ENCODE results near the gene OTULIN.

OTULIN gene

DNA sequence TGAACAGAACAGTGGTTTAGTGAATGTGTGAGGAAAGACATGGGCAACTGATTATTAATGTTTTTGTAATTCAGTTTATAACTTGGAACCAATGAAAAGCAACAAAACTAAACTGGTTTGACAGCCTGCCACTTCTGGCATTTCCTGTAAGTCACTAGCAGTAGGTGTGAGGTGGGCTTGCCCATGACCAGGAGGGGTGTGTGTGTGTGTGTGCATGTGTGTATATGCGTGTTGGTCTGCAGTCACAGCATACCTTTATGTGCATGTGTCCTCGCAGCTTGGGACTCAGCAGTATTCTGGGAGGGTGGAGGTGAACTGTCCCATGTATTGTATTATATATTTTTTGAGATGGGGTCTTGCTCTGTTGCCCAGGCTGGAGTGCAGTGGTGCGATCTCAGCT is 32.3 kb downstream of the OTULIN start:
- no peak for DNase-seq (ENCODE audit: low read depth in 2 of 2)

GRCh38 chr5:14698495-14698894 is 34.0 kb downstream of the OTULIN start:
- no peak for DNase-seq (ENCODE audit: low read depth in 2 of 2)

DNA sequence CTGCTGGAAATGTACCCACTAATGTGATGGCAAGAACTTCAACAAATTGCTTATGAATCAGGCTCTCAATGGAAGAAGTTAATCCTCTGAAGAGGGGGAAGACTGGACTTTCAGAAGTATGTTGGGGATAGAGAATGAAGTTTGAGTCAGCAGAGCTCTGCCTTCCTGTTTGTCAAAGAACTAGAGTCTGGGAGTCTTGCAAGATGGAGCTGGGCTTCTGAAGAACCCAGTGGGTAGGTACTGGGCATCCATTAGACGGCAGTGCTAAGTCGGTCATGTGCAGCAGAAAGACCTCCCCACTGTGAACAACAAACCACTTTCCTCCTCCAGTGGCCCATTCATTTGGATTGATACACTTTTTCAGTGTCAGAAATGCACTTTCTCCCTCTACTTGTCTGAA is 34.6 kb downstream of the OTULIN start:
- no peak for DNase-seq (ENCODE audit: low read depth in 2 of 2)

DNA sequence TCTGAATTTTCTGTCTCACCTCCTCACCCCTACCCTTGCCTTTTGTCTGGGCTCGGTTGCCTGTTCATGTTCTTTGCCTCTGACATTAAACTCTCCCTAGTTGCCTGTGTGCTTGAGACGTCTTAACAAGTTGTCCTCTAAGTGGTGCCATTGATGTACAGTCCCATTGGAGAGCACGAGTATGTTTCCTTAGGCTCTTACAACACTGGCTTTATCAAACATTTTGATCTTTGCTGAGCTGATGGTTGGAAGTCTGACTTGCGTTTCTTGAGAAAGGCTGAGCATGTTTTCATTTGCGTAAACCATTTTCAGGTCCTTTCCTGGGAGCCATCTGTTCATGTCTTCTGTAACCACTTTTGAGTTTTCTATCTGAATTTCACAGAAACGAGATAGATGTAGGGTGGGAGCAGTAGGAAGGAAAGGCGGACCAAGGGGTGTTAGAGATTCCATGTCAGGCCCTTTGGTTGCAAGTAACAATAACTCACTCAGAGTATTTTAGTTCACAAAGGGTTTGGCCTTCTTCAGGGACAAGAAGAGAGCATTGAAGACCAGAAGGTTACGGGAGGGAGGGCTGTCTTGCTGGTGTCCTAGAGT is 35.4 kb downstream of the OTULIN start:
- no peak for DNase-seq (ENCODE audit: low read depth in 2 of 2)

- no peak for DNase-seq (ENCODE audit: low read depth in 2 of 2)
Observed at GRCh38 chr5:14700478-14701436, 36.2 kb downstream of the OTULIN start.

GRCh38 chr5:14701556-14701955 is 37.0 kb downstream of the OTULIN start:
- no peak for DNase-seq (ENCODE audit: low read depth in 2 of 2)

DNA sequence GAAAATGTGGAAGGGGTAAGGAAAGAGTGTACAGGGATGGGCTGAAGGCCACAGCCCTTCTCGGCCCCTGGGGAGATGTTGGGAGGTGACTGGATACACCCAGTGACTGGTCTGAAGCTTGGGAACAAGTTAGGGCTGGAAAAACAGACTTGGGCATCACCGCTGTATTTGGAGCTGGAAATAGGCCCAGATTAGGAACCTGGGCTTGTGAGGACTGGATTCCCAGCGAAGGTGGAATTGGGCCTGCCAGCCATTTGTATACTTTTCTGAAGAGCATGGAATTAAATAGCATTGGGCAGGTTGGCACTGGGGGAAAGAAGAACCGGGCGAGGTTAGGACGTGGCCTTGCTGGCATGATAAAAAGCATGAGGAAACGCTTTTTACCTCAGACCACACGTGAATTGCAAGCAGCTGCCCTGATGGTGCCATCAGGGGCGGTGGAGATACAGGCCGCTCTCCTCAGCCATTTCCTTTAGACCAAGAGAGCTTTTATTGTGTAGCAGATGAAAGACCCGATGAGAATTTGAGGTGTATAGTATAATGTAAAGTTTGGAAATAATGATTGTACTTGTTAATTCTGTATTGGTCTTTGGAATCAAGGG is 37.8 kb downstream of the OTULIN start:
- DNase-seq (ENCODE audit: low read depth in 2 of 2) = no peak

DNA sequence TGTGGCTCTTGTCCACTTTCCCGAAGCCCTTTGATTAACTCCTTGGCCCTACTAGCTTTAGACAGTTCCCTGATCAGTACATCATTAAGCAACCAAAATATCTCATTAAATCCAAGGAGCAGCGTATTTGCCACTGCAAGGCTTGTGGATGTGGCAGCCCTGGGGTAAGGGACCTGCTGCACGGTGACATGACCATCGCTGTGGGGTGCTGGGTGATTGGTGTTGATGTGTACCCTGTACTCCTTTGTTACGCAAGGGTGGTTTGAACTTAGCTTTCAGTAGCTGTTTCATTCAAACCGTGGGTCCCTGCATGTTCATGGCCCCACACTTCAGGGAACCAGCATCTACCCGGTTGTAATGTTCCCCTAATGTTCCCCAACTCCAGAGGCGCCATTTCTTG is 41.0 kb downstream of the OTULIN start:
- no peak for DNase-seq (ENCODE audit: low read depth in 2 of 2)

DNA sequence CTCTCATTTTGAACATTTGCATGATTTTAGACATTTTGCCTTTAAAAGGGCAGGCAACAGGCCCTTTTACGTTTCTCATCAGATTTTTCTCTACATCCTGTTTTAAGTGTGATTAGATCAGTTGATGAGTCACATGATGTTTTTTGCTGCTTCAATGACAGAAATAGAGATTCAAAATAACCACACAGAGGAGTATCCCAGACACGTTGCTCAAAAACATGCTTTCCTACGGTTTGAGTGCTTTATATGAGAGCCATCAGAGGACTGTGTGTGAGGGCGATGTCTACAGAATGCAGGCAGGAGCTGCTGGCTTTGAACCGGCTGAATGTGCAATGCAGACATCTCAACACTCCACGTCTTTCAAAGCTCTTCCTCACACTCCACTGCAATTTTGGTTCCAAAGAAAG is 42.1 kb downstream of the OTULIN start:
- DNase-seq (ENCODE audit: low read depth in 2 of 2) = no peak

GRCh38 chr5:14707811-14708390 is 43.4 kb downstream of the OTULIN start:
- no peak for DNase-seq (ENCODE audit: low read depth in 2 of 2)

DNA sequence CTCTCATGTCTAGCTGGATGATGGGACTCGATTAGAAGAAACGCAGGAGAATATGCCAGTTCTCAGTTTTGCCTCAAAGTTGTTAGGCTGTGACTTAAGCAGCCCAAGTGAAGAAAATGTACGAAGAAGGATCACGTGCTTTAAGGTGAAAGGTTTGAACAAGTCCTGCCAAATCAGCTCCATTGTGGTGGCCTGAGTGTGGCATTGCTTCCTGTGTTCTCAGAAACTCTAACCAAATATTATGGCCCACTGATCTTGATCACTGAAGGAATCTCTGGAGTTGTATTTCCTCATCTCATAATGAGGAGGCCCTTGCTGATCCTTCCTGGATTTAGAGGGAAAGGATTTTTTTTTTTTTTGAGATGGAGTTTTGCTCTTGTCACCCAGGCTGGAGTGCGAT is 44.0 kb downstream of the OTULIN start:
- no peak for DNase-seq (ENCODE audit: low read depth in 2 of 2)

DNA sequence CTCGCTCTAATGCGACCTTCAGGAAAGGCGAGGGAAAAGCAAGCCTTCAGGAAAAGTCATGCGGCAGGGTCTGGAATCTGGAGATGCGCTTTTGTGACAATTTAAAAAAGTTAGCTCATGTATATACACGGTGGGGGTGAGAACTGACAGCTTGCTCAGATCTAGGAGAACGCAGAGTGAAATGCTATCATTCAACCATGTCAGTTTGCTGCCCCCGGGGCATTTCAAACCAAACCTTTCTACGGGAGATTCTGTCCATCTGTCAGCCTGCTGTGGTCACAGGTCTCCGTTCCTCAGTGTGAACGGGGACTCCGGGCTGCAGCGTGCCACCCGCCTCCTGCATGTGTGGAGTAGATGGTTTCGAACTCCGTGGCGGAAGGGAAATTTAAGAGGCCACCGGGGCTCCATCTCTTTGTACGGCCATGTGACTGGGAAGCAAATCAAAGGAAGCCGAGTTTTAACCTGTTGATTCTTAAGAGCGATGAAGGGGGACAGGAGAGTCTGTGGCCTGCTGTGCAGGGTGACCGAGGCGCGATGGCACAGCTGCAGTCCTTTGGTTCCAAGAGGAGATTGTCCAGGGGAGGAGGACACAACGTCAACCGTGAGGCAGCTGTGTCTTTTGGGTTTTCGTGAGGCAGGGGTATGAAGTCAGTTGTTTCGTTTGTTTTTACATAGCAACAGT is 45.9 kb downstream of the OTULIN start:
- no peak for DNase-seq (ENCODE audit: low read depth in 2 of 2)

DNA sequence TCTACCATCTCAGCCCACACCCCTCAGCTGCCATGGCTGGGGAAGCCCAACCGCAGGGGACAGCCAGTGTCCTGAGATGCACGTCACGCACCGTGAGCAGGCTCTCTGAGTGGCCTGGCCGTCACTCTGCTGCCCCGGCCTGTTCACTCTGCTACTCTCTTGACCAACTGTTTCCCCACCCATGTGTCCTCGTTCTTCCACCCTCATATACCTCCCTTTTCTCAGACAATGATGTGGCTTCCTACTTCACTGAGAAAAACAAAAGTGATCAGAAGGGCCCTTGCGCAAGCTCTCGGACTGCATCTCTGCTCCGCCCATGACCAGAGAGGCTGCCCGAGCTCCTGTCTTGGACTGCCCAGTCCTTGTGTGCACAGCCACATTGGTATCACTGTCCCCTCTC is 47.6 kb downstream of the OTULIN start:
- DNase-seq (ENCODE audit: low read depth in 2 of 2) = no peak

- no peak for DNase-seq (ENCODE audit: low read depth in 2 of 2)
Observed at GRCh38 chr5:14712666-14713065, 48.1 kb downstream of the OTULIN start.

DNA sequence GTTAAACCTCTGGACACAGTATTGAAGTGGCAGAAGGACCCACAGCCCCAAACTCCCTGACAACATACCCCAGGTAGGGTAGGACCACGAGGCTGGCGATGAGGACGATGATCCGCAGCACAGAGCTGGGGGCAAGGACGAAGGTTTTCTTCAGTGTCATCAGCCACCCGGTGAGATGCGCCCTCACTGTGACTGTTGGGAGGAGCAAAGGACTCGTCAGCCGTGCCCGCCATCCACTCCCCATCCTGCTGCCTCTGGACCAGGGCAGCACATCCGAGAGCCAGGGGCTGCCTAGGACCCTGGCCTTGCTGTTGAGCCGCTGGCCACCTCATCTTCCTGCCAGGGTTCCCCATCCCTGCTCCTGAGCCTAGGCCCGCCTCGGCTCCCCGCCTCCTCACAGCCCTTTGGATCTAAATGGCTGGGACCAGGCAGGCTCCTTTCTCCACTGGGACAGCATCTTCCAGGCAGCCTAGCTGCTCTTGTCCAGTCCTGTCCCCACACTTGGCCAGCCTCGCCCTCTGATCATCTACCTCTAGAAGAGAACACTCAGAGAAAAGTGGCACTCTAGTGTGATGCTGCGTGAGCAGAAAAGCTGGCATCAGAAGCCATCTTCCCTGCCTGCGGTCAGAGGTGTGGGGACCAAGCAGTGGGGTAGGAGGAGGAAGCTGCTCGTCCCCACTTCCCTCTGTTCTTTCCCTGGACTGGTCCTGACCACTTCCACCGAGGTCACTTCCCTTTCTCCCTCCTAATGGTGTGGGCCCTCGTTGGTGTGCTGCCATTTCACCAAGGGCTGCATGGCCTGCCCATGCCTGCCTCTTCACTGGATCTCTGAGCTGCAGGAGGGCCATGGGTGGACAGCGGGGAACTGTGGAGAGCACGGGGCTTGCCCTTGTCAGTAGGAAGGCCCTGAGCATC is 49.2 kb downstream of the OTULIN start:
- no peak for DNase-seq (ENCODE audit: low read depth in 2 of 2)

- DNase-seq (ENCODE audit: low read depth in 2 of 2) = no peak
Observed at GRCh38 chr5:14714706-14715105, 50.2 kb downstream of the OTULIN start.

GRCh38 chr5:14715481-14715880 is 51.0 kb downstream of the OTULIN start:
- no peak for DNase-seq (ENCODE audit: low read depth in 2 of 2)

GRCh38 chr5:14716755-14717752 is 52.5 kb downstream of the OTULIN start:
- DNase-seq (ENCODE audit: low read depth in 2 of 2) = no peak

DNA sequence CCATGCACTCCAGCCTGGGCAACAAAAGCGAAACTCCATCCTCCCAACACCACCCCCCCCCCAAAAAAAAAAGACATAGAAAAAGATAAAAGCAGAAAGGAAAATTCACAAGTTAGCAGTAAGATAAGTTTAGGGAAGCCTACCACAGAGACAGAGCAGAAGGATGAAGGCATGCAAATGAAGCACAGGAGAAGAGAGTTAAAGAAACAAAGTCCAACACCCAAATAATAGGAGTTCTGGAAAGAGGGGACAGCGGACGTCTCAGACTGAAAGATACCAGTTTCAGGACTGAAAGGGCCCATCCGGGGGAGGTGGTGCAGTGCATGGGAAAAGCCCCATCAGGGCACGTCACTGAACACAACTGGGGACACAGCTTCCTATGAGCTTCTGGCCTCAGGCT is 54.3 kb downstream of the OTULIN start:
- DNase-seq (ENCODE audit: low read depth in 2 of 2) = no peak

Measured in stimulated activated CD8-positive, alpha-beta memory T cell treated with anti-CD3 and anti-CD28 coated beads, Interleukin-7, amount 100 ng/mL, for 4 hours (primary cell).